ENCODE data around the gene BASP1.

- no peak for TF ChIP-seq CTCF (IDR thresholded peaks at IDR 0.05)
- no peak for TF ChIP-seq POLR2A (IDR thresholded peaks at IDR 0.05)
Measured at GRCh38 chr5:17316970-17317459, 99.6 kb downstream of the BASP1 start.
